ENCODE results near the gene PPEF2. TPM values are rescaled to one million over a fixed set of nuclear protein-coding genes. Genes with fewer than 3 reads are reported as not detected.

Gene PPEF2
- total RNA-seq, 1 donor from 2014 or later, result not detected

GRCh38 chr4:75831856-75832405 lies 70.3 kb downstream of the PPEF2 start:
- no peak for DNase-seq (ENCODE audit: low read depth)

GRCh38 chr4:75830906-75831305 lies 71.3 kb downstream of the PPEF2 start:
- no peak for DNase-seq (ENCODE audit: low read depth)

- no peak for DNase-seq (ENCODE audit: low read depth)
These were observed 78.4 kb downstream of the PPEF2 start for GRCh38 chr4:75823812-75824211.

DNA sequence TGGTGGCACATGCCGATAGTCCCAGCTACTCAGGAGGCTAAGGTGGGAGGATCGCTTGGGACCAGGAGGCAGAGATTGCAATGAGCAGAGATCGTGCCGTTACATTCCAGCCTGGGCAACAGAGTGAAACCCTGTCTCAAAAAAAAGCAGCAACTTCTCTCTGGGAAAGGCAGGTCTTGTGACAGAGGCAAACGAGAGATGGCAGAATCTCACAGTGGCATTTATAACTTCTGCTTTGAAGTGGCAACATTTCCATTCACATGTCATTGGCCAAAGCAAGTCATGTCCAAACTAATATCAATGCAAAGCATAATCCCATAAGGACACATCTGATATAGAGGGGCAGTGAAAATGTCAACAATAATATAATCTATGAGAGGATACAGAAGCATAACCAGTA lies 79.8 kb downstream of the PPEF2 start:
- no peak for DNase-seq (ENCODE audit: low read depth)

- peak; percentile 49 for DNase-seq (ENCODE audit: low read depth)
These were observed 80.3 kb downstream of the PPEF2 start for GRCh38 chr4:75821966-75822365.

DNA sequence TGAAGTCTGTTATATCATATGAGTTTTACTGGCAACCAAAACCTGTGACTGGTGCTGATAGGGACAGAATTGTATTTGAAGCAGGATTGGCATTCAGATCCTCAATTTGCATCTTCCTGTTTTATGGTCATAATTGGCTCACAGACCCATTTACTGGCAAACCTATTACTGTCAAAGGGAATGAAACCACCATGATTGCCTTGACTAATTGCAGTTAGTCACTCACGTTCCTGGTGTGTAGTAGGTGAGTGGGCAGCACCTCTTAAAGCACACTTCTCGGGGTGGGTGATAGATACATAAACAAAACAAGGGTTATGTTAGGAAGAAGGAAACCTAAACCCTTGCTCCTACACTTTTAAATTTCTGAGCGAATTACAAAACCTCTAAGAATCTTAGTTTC lies 81.0 kb downstream of the PPEF2 start:
- no peak for DNase-seq (ENCODE audit: low read depth)

DNA sequence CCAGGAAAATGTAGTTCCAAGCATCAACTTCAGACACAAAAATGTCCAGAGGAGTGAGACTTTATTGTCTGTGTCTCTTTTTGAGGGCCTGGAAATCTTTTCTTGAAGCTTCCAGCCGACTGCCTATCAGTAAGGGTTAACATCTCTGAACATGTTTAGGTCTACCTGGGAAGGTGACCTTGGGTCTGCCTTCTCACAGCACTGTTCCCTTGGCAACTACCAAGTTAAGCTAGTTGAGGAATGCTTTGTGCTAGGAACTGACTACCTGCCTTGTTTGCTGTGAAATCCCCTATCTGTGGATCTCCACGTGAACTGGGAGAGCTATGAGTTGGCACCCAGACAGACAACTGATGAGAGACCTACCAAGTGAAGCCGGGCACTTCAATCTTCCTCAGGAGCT lies 81.6 kb downstream of the PPEF2 start:
- no peak for DNase-seq (ENCODE audit: low read depth)

GRCh38 chr4:75820197-75820596 lies 82.1 kb downstream of the PPEF2 start:
- no peak for DNase-seq (ENCODE audit: low read depth)

- DNase-seq (ENCODE audit: low read depth), result no peak
These were observed 83.1 kb downstream of the PPEF2 start for GRCh38 chr4:75819121-75819520.

DNA sequence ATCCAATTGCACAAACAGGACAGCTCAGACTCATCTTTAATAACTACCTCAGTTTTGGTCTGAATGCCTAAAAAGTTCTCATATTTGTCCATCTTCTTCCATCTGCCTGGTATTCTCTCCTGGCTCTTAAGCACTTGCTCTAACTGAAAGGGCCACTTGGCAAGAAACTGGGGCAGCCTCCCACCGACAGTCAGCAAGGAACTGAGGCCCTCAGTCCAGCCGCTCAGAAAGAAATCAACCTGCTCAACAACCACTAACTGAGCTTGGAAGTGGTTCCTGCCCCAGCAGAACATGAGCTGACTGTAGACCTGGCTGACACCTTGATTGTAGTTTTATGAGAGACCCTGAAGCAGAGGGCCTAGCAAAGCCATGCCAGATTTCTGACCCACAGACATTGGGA lies 84.4 kb downstream of the PPEF2 start:
- DNase-seq (ENCODE audit: low read depth), result no peak

Other genes starting within 250 kb of the PPEF2 start
- 303 and 311 TPM in 2 replicates for gene G3BP2, start 229.0 kb downstream of the PPEF2 start, total RNA-seq
- gene USO1, start 177.9 kb downstream of the PPEF2 start, total RNA-seq, result 139 and 141 TPM in 2 replicates
- gene NAAA, start 38.6 kb upstream of the PPEF2 start, total RNA-seq, result 14.5 and 44.1 TPM in 2 replicates
- 42.4 and 50.1 TPM in 2 replicates for gene SDAD1, start 88.5 kb upstream of the PPEF2 start, total RNA-seq
- gene CXCL9, start 105.1 kb upstream of the PPEF2 start, total RNA-seq, result not detected in 2 replicates
- gene CXCL10, start 121.0 kb upstream of the PPEF2 start, total RNA-seq, result 0.30 and 0.35 TPM in 2 replicates
- gene CXCL11, start 133.6 kb upstream of the PPEF2 start, total RNA-seq, result 0.10 and 1.2 TPM in 2 replicates
- gene ART3, start 172.3 kb upstream of the PPEF2 start, total RNA-seq, result not detected in 2 replicates
- 48.6 and 80.7 TPM in 2 replicates for gene NUP54, start 245.9 kb upstream of the PPEF2 start, total RNA-seq